ENCODE results near the gene UNC5CL.
A peak's percentile ranks its signal among the peaks of the same experiment; 100 is the strongest.

Gene UNC5CL

DNA sequence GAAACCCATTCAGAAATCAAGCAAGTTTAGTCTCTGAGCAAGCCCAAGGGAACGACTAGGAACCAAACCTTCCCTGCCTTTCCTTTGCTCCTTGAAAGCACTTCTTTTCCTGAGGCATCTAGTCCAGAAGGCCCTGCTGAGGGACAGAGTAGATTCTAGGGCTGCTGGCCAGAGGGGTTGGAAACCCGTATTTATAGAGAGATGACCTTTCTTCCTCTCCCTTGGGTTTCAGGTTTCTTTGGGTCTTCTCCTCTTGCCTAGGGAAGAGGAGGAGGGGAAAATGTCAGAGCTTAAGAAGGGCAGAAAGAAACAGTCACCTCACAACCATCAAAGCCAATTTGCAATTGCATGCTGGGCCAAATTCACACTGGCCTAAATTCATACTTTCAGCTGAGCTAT is 19.8 kb upstream of the UNC5CL start:
- Histone ChIP-seq H2AFZ (ENCODE audit: low read length) (no peak overlapping the region), H3K9ac (ENCODE audit: low read depth, low read length, poor library complexity) (no peak overlapping the region), H3K4me1 (ENCODE audit: control insufficient read depth in 2 of 2, insufficient read depth in 1 of 2, low read depth in 1 of 2, low read length in 2 of 2) (peaks cover 0 to 2% of the 10 kb centered on the region in 2 donors), H3K27ac (replicated peaks; ENCODE audit: low read length) (no peak overlapping the region), H2AK5ac (ENCODE audit: low read depth, low read length) (no peak overlapping the region), H3K27me3 (ENCODE audit: control insufficient read depth in 3 of 3, insufficient read depth in 3 of 3, low read depth in 1 of 3, low read length in 3 of 3) (no peaks in the 10 kb centered on the region), H2BK12ac (ENCODE audit: low read length) (no peak overlapping the region), H3K23ac (ENCODE audit: low read depth, low read length, poor library complexity) (no peak overlapping the region), H4K8ac (ENCODE audit: low read depth, low read length) (no peak overlapping the region), H3K79me1 (ENCODE audit: low read depth, low read length) (no peaks in the 10 kb centered on the region), H3K14ac (ENCODE audit: low read length) (no peak overlapping the region), H3K4me2 (ENCODE audit: insufficient read depth, low read length, poor library complexity, severe bottlenecking) (no peak overlapping the region), H2BK5ac (ENCODE audit: low read length) (no peak overlapping the region), H3K36me3 (replicated peaks in 1 of 2; ENCODE audit: control insufficient read depth in 2 of 2, insufficient read depth in 2 of 2, low read length in 2 of 2) (peaks cover 0 to 24% of the 10 kb centered on the region in 2 donors), H3K4ac (ENCODE audit: low read length) (no peak overlapping the region), H4K91ac (ENCODE audit: low read depth, low read length, poor library complexity) (no peak overlapping the region), H2BK15ac (ENCODE audit: low read length) (no peak overlapping the region), H2BK120ac (ENCODE audit: low read depth, low read length) (no peak overlapping the region), H3K9me3 (replicated peaks in 1 of 2; ENCODE audit: control insufficient read depth in 2 of 2, insufficient read depth in 1 of 2, low read depth in 1 of 2, low read length in 2 of 2) (no peaks in the 10 kb centered on the region), H3K4me3 (ENCODE audit: low read length in 2 of 2) (no peak overlapping the region), H3K18ac (ENCODE audit: low read length) (no peak overlapping the region)
- no CpG with 5 or more reads among the region's 2 CpGs for WGBS, 2 donors (ENCODE audit: extremely low coverage in 2 of 2, insufficient read length in 2 of 2, insufficient replicate concordance in 1 of 2)
- no peak for DNase-seq (ENCODE audit: low spot score)

DNA sequence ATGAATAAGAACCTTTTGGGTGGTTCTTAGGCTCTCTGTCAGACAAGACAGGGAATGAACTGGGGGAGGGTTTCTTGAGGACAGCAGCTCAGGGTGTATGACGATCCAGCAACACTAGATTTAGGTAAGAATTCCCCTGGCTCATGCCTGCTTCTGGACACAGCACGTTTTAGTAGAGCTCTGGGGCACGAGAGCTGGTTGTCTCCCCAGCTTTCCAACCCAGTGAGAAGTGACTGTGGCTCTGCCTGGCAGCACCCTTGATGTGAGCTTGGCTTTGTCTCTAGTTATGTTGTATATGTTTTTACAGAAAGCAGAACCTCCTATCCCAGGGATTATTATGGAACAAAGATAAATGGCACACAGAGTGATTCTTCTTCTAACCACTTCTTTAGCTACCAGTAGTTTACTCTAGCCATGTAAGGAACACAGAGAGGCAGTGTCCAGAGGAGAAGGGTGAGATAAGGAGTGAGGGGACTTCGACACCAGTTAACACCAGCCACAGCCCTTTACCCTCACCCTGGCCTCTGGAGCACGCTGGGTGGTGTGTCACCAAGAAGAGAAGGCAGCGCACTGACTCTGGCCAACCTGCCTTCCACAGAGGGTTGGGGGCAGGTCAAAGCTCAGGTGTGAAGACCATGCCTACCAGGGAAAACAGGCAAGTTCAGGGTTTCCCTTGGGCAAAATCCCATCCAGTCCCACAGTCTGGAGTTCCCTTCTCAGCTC is 17.9 kb upstream of the UNC5CL start:
- H3K14ac ChIP-seq (ENCODE audit: low read length): no peak overlapping the region
- no peak overlapping the region for H3K9ac ChIP-seq (ENCODE audit: low read depth, low read length, poor library complexity)
- H4K91ac ChIP-seq (ENCODE audit: low read depth, low read length, poor library complexity): no peak overlapping the region
- H3K9me3 ChIP-seq (replicated peaks in 1 of 2; ENCODE audit: control insufficient read depth in 2 of 2, insufficient read depth in 1 of 2, low read depth in 1 of 2, low read length in 2 of 2): no peaks in the 10 kb centered on the region
- peaks cover 0 to 12% of the 10 kb centered on the region in 2 donors for H3K36me3 ChIP-seq (replicated peaks in 1 of 2; ENCODE audit: control insufficient read depth in 2 of 2, insufficient read depth in 2 of 2, low read length in 2 of 2)
- no peak overlapping the region for H2BK15ac ChIP-seq (ENCODE audit: low read length)
- no peak overlapping the region for H3K18ac ChIP-seq (ENCODE audit: low read length)
- no peak overlapping the region for H2AFZ ChIP-seq (ENCODE audit: low read length)
- no peak overlapping the region for H3K4me2 ChIP-seq (ENCODE audit: insufficient read depth, low read length, poor library complexity, severe bottlenecking)
- no peak overlapping the region for H2BK12ac ChIP-seq (ENCODE audit: low read length)
- H3K4me3 ChIP-seq (ENCODE audit: low read length in 2 of 2): peak overlapping the region in 1 of 2 donors; percentile 47
- H2BK120ac ChIP-seq (ENCODE audit: low read depth, low read length): no peak overlapping the region
- H2AK5ac ChIP-seq (ENCODE audit: low read depth, low read length): no peak overlapping the region
- no peak overlapping the region for H3K23ac ChIP-seq (ENCODE audit: low read depth, low read length, poor library complexity)
- no peak overlapping the region for H3K4ac ChIP-seq (ENCODE audit: low read length)
- H3K79me1 ChIP-seq (ENCODE audit: low read depth, low read length): no peaks in the 10 kb centered on the region
- H2BK5ac ChIP-seq (ENCODE audit: low read length): no peak overlapping the region
- H4K8ac ChIP-seq (ENCODE audit: low read depth, low read length): no peak overlapping the region
- no CpG with 5 or more reads among the region's 6 CpGs for WGBS, 2 donors (ENCODE audit: extremely low coverage in 2 of 2, insufficient read length in 2 of 2, insufficient replicate concordance in 1 of 2)
- DNase-seq (ENCODE audit: low spot score): no peak
- H3K27ac ChIP-seq (replicated peaks; ENCODE audit: low read length): no peak overlapping the region
- H3K4me1 ChIP-seq (ENCODE audit: control insufficient read depth in 2 of 2, insufficient read depth in 1 of 2, low read depth in 1 of 2, low read length in 2 of 2): peaks cover 3 to 4% of the 10 kb centered on the region in 2 donors
- H3K27me3 ChIP-seq (ENCODE audit: control insufficient read depth in 3 of 3, insufficient read depth in 3 of 3, low read depth in 1 of 3, low read length in 3 of 3): no peaks in the 10 kb centered on the region

DNA sequence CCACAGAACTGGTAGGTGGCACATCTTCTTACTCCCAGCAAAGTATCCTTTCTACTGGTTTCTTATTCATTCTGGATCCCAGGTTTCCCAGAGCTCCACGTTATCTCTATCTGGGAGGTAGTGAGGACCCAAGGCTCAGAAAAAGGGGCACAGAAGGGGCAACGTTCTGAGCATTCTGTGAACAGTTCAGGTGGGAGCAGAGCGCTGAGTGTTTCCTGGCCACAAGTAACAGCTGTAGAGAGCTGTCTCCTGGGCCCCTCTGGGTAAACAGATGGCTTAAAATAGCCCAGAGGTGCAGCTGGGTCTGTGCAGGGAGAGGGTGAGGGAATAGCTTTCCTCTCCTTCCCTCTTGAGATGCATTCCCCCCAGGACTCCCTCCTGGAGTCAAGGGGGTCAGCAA is 16.1 kb upstream of the UNC5CL start:
- WGBS, 2 donors (ENCODE audit: extremely low coverage in 2 of 2, insufficient read length in 2 of 2, insufficient replicate concordance in 1 of 2): no CpG with 5 or more reads among the region's 3 CpGs
- Histone ChIP-seq H4K8ac (ENCODE audit: low read depth, low read length) (no peak overlapping the region), H4K91ac (ENCODE audit: low read depth, low read length, poor library complexity) (no peak overlapping the region), H2BK15ac (ENCODE audit: low read length) (no peak overlapping the region), H3K4me3 (ENCODE audit: low read length in 2 of 2) (no peak overlapping the region), H3K36me3 (replicated peaks in 1 of 2; ENCODE audit: control insufficient read depth in 2 of 2, insufficient read depth in 2 of 2, low read length in 2 of 2) (no peaks in the 10 kb centered on the region), H3K9me3 (replicated peaks in 1 of 2; ENCODE audit: control insufficient read depth in 2 of 2, insufficient read depth in 1 of 2, low read depth in 1 of 2, low read length in 2 of 2) (no peaks in the 10 kb centered on the region), H3K27me3 (ENCODE audit: control insufficient read depth in 3 of 3, insufficient read depth in 3 of 3, low read depth in 1 of 3, low read length in 3 of 3) (no peaks in the 10 kb centered on the region), H3K27ac (replicated peaks; ENCODE audit: low read length) (no peak overlapping the region), H2AFZ (ENCODE audit: low read length) (no peak overlapping the region), H2BK120ac (ENCODE audit: low read depth, low read length) (no peak overlapping the region), H2AK5ac (ENCODE audit: low read depth, low read length) (no peak overlapping the region), H2BK5ac (ENCODE audit: low read length) (no peak overlapping the region), H3K9ac (ENCODE audit: low read depth, low read length, poor library complexity) (no peak overlapping the region), H3K23ac (ENCODE audit: low read depth, low read length, poor library complexity) (no peak overlapping the region), H3K4me1 (ENCODE audit: control insufficient read depth in 2 of 2, insufficient read depth in 1 of 2, low read depth in 1 of 2, low read length in 2 of 2) (peaks cover 3 to 7% of the 10 kb centered on the region in 2 donors), H3K18ac (ENCODE audit: low read length) (no peak overlapping the region), H3K14ac (ENCODE audit: low read length) (no peak overlapping the region), H3K79me1 (ENCODE audit: low read depth, low read length) (no peaks in the 10 kb centered on the region), H3K4me2 (ENCODE audit: insufficient read depth, low read length, poor library complexity, severe bottlenecking) (no peak overlapping the region), H3K4ac (ENCODE audit: low read length) (no peak overlapping the region), H2BK12ac (ENCODE audit: low read length) (no peak overlapping the region)
- DNase-seq (ENCODE audit: low spot score): no peak

- Histone ChIP-seq H3K4me1 (ENCODE audit: control insufficient read depth in 2 of 2, insufficient read depth in 1 of 2, low read depth in 1 of 2, low read length in 2 of 2) (peaks cover 5 to 7% of the 10 kb centered on the region in 2 donors), H3K18ac (ENCODE audit: low read length) (no peak overlapping the region), H4K91ac (ENCODE audit: low read depth, low read length, poor library complexity) (no peak overlapping the region), H2BK12ac (ENCODE audit: low read length) (no peak overlapping the region), H3K36me3 (replicated peaks in 1 of 2; ENCODE audit: control insufficient read depth in 2 of 2, insufficient read depth in 2 of 2, low read length in 2 of 2) (no peaks in the 10 kb centered on the region), H3K14ac (ENCODE audit: low read length) (no peak overlapping the region), H2BK15ac (ENCODE audit: low read length) (no peak overlapping the region), H3K9me3 (replicated peaks in 1 of 2; ENCODE audit: control insufficient read depth in 2 of 2, insufficient read depth in 1 of 2, low read depth in 1 of 2, low read length in 2 of 2) (no peaks in the 10 kb centered on the region), H2BK5ac (ENCODE audit: low read length) (no peak overlapping the region), H3K4me3 (ENCODE audit: low read length in 2 of 2) (no peak overlapping the region), H3K23ac (ENCODE audit: low read depth, low read length, poor library complexity) (no peak overlapping the region), H3K4me2 (ENCODE audit: insufficient read depth, low read length, poor library complexity, severe bottlenecking) (no peak overlapping the region), H3K27me3 (ENCODE audit: control insufficient read depth in 3 of 3, insufficient read depth in 3 of 3, low read depth in 1 of 3, low read length in 3 of 3) (no peaks in the 10 kb centered on the region), H3K79me1 (ENCODE audit: low read depth, low read length) (no peaks in the 10 kb centered on the region), H2AK5ac (ENCODE audit: low read depth, low read length) (no peak overlapping the region), H2AFZ (ENCODE audit: low read length) (no peak overlapping the region), H4K8ac (ENCODE audit: low read depth, low read length) (no peak overlapping the region), H2BK120ac (ENCODE audit: low read depth, low read length) (no peak overlapping the region), H3K9ac (ENCODE audit: low read depth, low read length, poor library complexity) (no peak overlapping the region), H3K4ac (ENCODE audit: low read length) (no peak overlapping the region), H3K27ac (replicated peaks; ENCODE audit: low read length) (no peak overlapping the region)
- no peak for DNase-seq (ENCODE audit: low spot score)
- no CpG with 5 or more reads among the region's 3 CpGs for WGBS, 2 donors (ENCODE audit: extremely low coverage in 2 of 2, insufficient read length in 2 of 2, insufficient replicate concordance in 1 of 2)
These were observed 15.5 kb upstream of the UNC5CL start for GRCh38 chr6:41054511-41054910.
